ENCODE results near the gene SCYGR4. TPM values are rescaled to one million over a fixed set of nuclear protein-coding genes. Genes with fewer than 3 reads are reported as not detected.
A peak's percentile ranks its signal among the peaks of the same experiment; 100 is the strongest.

Gene SCYGR4
- total RNA-seq, 3 donors from 2014 or later, result not detected

DNA sequence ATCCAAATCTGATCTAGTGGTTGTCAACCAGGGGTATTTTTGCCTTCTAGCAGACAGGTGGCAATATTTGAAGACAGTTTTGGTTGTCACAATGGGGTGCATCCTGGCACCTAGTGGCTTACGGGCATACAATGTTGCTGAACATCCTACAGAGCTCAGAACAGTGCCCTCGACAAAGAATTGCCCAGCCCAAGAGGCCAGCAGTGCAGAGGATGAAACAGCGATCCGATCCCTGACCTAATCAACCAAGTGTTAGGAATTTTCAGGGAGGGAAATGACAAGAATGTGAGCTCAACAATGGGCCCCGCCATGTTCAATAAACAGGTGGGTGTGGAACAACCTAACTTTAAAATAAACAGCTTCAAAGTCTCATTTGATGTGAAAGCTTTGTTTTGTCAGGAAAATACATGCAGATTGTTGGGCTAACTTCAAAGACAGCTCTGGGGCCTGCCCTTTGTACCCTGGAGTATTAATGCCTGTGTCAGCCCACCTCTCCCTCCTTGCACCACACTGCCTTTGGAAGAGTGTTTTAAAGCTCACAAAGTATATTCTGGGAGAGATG is 26.8 kb downstream of the SCYGR4 start:
- no peaks in the 10 kb centered on the region for H3K36me3 ChIP-seq
- no peaks in the 10 kb centered on the region for H3K9me3 ChIP-seq
- no peak overlapping the region for H3K27ac ChIP-seq
- no peak for DNase-seq (ENCODE audit: low spot score in 2 of 2)
- TF ChIP-seq POLR2AphosphoS5 (IDR thresholded peaks at IDR 0.05) (no peak), POLR2A (IDR thresholded peaks at IDR 0.05) (no peak)
- TF ChIP-seq, protein P1, sequence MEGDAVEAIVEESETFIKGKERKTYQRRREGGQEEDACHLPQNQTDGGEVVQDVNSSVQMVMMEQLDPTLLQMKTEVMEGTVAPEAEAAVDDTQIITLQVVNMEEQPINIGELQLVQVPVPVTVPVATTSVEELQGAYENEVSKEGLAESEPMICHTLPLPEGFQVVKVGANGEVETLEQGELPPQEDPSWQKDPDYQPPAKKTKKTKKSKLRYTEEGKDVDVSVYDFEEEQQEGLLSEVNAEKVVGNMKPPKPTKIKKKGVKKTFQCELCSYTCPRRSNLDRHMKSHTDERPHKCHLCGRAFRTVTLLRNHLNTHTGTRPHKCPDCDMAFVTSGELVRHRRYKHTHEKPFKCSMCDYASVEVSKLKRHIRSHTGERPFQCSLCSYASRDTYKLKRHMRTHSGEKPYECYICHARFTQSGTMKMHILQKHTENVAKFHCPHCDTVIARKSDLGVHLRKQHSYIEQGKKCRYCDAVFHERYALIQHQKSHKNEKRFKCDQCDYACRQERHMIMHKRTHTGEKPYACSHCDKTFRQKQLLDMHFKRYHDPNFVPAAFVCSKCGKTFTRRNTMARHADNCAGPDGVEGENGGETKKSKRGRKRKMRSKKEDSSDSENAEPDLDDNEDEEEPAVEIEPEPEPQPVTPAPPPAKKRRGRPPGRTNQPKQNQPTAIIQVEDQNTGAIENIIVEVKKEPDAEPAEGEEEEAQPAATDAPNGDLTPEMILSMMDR (IDR thresholded peaks at IDR 0.05), result no peak
- intact Hi-C loops (cut with DNase I; ENCODE audit: low total_unique reads), result no loop called here
- no peak overlapping the region for H3K4me3 ChIP-seq
- no peaks in the 10 kb centered on the region for H3K4me1 ChIP-seq
- no peaks in the 10 kb centered on the region for H3K27me3 ChIP-seq

DNA sequence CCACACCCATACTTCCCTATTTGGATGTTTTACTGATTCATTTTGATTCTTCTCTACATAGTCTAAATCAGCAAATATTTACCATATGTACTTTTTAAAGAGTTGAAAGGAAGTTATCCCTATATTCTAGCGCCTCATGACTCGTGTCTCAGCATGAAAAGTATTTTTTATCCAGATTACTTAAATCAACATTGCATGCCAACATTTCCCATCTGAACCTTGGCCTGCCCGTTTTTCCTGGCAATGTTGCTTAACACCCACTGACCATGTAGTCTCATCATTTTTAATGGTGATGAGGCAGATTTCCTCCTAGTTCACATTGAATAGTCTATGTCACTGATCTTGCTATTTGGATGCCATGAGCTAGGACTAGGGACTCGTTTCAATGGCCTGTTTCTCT is 36.1 kb downstream of the SCYGR4 start:
- Histone ChIP-seq H3K36me3 (no peaks in the 10 kb centered on the region), H3K9me3 (no peaks in the 10 kb centered on the region), H3K27ac (no peak overlapping the region), H3K4me3 (no peak overlapping the region), H3K4me1 (no peaks in the 10 kb centered on the region), H3K27me3 (no peaks in the 10 kb centered on the region)
- TF ChIP-seq, protein P1 (IDR thresholded peaks at IDR 0.05), result no peak
- TF ChIP-seq POLR2AphosphoS5 (IDR thresholded peaks at IDR 0.05) (no peak), POLR2A (IDR thresholded peaks at IDR 0.05) (no peak)
- DNase-seq (ENCODE audit: low spot score in 2 of 2), result no peak
- intact Hi-C loops (cut with DNase I; ENCODE audit: low total_unique reads), result no loop called here

DNA sequence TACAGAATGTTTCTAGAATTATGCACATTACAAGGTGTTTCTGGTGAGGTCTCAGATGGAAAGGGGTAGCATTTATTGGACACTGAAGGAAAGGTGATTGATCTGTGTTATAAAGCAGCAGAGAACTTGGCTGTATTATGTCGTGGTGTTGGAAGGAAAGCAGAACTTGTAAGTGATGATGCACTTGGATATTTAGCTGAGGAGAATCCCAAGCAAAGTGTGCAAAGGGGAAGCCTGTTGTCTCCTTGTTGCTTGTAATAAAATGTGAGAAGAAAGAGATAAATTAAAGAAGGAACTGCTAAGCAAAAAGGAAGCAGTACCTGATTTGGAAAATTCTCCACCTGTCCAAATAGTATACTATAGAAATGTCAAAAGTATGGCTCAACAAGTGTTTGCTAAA is 37.1 kb downstream of the SCYGR4 start:
- H3K27ac ChIP-seq, result no peak overlapping the region
- intact Hi-C loops (cut with DNase I; ENCODE audit: low total_unique reads), result no loop called here
- H3K36me3 ChIP-seq, result no peaks in the 10 kb centered on the region
- no peak for DNase-seq (ENCODE audit: low spot score in 2 of 2)
- H3K27me3 ChIP-seq, result no peaks in the 10 kb centered on the region
- no peaks in the 10 kb centered on the region for H3K9me3 ChIP-seq
- H3K4me1 ChIP-seq, result no peaks in the 10 kb centered on the region
- TF ChIP-seq POLR2A (IDR thresholded peaks at IDR 0.05) (no peak), POLR2AphosphoS5 (IDR thresholded peaks at IDR 0.05) (no peak)
- TF ChIP-seq, protein P1 (IDR thresholded peaks at IDR 0.05), result no peak
- no peak overlapping the region for H3K4me3 ChIP-seq

DNA sequence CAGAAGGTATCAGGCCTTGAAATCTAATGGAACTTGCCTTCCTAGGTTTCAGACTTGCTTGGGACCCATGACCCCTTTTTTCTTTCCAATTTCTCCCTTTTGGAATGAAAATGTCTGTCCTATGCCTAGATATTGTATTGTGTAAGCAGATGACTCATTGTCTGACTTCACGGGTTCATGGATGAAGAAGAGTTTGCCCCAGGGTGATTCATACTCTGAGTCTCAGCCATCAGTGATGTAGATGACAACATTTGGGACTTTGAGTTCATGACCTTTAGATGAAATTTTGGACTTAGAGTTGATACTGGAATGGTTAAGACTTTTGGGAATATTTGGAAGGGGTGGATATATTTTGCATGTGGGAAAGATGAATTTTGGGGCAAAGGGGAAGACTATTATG is 38.2 kb downstream of the SCYGR4 start:
- no peaks in the 10 kb centered on the region for H3K9me3 ChIP-seq
- peak overlapping the region in 1 of 2 donors; percentile 40 for H3K27ac ChIP-seq
- H3K4me1 ChIP-seq, result no peaks in the 10 kb centered on the region
- DNase-seq (ENCODE audit: low spot score in 2 of 2), result no peak
- TF ChIP-seq POLR2A (IDR thresholded peaks at IDR 0.05) (no peak), POLR2AphosphoS5 (IDR thresholded peaks at IDR 0.05) (no peak)
- TF ChIP-seq, protein P1 (IDR thresholded peaks at IDR 0.05), result no peak
- H3K4me3 ChIP-seq, result no peak overlapping the region
- intact Hi-C loops (cut with DNase I; ENCODE audit: low total_unique reads), result no loop called here
- no peaks in the 10 kb centered on the region for H3K36me3 ChIP-seq
- H3K27me3 ChIP-seq, result no peaks in the 10 kb centered on the region

DNA sequence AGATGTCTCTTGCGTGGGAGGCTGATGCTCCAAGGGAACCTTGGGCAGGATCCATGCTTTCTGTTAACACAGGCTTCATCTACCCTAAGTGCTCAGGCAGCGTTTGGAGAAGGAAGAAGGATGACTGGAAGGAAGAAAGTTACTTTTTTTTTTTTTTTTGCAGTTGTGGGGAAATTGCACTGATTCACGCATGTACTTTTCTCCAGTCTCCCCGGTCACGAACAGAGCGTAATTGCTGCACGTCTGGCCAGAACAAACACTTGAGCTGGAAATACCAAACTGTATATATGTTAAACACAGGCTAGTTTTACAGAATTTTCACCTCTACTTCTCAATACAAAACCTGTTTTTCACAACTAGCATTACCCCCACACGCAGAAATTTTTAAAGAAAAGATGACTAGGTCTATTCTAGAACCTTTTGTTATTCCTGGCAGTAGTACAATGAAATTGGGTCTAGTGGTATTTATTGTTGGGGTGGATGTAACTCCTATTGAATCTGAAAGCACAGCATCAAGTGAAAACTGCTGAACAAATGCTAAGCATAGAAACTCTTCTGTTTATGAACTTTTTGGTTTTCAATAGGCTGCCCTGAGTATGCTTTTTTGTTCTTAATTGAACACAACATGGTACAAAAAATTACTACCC is 40.0 kb downstream of the SCYGR4 start:
- DNase-seq (ENCODE audit: low spot score in 2 of 2), result no peak
- intact Hi-C loops (cut with DNase I; ENCODE audit: low total_unique reads), result no loop called here
- Histone ChIP-seq H3K4me1 (no peaks in the 10 kb centered on the region), H3K27me3 (no peaks in the 10 kb centered on the region), H3K27ac (no peak overlapping the region), H3K36me3 (no peaks in the 10 kb centered on the region), H3K4me3 (no peak overlapping the region), H3K9me3 (no peaks in the 10 kb centered on the region)
- TF ChIP-seq, protein P1 (IDR thresholded peaks at IDR 0.05), result no peak
- TF ChIP-seq POLR2AphosphoS5 (IDR thresholded peaks at IDR 0.05), result no peak
- TF ChIP-seq POLR2A (IDR thresholded peaks at IDR 0.05), result no peak

Measured in breast epithelium (tissue), 4 donors.